HS-5 (cell line): ENCODE measurements around the gene KRT78.
"Not testable (repeated sequence)": the region's sequence is repeated elsewhere in the genome, so short reads cannot be mapped to it uniquely, and the experiment has no call there.

Experiments
- DNase-seq: peaks from one replicate; pipeline ENCODE4 v3.0.0-alpha.2; 2012; ENCODE audit warnings: low read depth

Gene KRT78

GRCh38 chr12:52871291-52872039 lies 22.7 kb upstream of the KRT78 start:
- DNase-seq, result peak; percentile 69

GRCh38 chr12:52870361-52871290 lies 21.8 kb upstream of the KRT78 start:
- no peak for DNase-seq

DNA sequence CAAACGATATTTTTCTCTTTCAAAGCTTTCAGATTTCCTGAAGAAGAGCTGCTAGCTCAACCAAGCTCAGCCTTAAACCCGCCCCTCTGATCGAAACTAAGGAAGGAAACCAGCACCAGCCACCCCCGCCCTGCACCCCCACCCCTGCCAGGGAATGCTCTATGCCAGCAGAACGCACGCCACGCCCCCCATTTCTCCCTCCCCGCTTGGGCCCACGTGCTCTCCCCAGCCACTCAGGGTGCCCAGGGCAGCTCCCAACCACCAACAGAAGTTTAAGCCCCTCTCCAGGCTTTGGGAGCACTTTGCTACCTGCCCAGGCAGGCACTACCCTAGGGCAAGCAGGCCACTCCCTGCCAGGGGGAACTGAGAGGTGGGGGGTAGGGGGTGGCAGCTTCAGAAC lies 18.8 kb upstream of the KRT78 start:
- DNase-seq, result no peak

DNA sequence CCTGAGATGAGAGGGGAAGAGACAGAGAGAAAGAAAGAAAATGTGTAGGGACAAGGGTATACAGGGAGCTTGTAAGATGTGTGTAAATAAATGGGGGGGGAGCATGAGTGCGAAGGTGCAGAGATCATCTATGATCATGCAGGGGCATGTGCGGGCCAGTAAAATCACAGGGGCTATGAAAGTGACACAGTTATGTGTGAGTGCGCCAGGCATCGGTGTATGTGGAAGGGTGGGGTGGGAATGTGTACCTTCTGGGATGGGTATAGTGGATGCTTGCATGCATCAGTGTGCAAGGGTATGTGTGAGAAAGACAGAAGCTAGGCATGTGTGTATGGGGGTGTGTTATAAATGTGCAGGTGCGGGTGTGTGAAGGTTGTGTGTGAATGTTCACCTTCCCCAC lies 18.4 kb upstream of the KRT78 start:
- no peak for DNase-seq

DNA sequence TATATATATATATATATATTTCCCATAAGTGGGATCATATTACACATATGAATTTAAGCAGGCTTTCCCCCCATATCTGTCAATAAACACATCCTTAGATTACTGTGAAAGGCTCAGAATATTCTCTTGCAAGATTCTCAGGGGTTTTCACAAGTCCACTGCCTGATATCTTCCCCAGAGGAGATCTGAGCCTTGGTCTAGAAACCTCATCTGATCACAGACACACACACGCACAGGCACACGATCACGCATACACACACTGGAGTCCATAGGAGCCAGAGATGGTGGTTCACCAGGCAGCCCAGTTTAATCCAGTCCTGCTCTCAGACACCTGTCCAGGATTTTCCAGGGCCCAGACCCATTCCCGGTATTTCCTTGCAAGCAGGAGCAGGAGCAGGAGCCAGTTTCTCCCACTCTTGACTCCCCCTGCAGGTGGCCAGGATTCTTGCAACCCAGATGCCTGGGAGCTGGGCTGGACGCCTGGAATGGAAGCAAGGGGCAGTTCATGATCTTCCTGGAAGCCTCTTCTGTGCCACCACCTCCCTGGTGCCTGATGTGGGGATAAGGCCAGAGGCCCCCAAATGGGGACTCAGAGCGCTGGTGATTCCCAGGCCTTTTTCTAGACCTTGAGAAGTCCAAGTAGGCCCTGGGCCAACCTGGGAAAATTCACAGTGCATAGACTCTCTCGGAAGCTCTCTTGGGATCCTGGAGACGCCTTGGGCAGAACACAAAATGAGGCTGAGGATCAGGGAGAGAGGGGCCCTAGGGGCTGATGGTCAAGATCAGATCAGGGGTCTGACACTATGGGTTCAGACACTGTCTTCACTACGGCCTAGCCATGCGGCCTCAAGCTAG lies 16.5 kb upstream of the KRT78 start:
- no peak for DNase-seq

DNA sequence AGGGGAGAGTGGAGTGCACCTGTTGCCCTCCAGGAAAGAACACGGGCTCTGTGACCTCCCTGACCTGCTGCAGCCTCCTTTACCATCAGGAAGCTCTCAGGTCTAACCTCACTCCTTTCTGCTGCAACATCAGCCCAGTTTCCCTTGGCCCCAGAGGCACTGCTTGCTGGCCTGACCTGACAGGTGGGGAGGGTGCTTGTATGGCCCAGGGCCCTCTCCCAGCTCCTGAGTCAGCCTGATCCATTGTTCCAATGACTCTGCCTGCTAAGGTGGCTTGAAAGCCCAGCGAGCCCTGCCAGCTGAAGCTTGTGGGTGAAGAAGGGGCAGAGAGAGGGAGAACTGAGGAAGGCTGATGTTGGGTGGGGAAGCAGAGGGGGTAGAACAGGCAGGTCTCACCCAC lies 13.2 kb upstream of the KRT78 start:
- no peak for DNase-seq

DNA sequence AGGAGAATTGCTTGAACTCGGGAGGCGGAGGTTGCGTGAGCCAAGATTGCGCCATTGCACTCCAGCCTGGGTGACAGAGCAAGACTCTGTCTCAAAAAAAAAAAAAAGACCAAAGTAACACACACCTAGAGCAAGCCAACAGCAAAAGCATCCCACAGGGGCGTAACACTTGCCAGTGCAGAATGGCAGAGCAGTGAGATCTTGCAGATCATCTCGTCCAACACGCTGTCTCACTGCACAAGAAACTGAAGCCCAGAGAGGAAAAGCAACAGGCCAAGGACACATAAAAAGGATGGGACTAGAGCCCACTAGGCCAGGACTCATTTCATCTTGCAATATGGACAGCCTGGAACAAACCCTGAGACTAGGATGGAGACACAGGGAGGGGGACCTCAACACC lies 12.7 kb upstream of the KRT78 start:
- DNase-seq, result no peak

- DNase-seq, result no peak
Observed at GRCh38 chr12:52860102-52860823, 11.5 kb upstream of the KRT78 start.

- DNase-seq, result no peak
Observed at GRCh38 chr12:52857500-52857899, 8.7 kb upstream of the KRT78 start.

DNA sequence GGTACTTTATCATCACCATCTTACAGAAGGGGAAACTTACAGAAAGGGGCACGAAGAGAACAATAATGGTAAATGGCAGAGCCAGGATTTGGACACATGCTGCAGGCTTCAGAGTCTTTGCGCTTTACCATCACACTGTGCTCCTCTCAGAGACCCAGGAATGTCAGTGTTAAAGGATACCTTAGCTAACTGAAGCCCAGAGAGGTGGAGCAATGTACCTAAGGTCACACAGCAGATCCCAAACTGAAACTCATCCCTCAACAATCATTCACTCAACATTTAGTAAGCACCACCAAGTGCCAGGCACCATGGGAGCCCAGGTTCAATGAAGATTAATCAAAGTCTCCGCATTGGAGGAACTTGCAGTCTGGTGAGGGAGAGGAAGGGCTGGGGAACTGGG lies 8.0 kb upstream of the KRT78 start:
- DNase-seq, result no peak

- not testable (repeated sequence) for DNase-seq
Observed at GRCh38 chr12:52856077-52856476, 7.3 kb upstream of the KRT78 start.

- DNase-seq, result no peak
Observed at GRCh38 chr12:52851787-52852186, 3.0 kb upstream of the KRT78 start.

GRCh38 chr12:52850681-52851080 lies 1.9 kb upstream of the KRT78 start:
- no peak for DNase-seq

DNA sequence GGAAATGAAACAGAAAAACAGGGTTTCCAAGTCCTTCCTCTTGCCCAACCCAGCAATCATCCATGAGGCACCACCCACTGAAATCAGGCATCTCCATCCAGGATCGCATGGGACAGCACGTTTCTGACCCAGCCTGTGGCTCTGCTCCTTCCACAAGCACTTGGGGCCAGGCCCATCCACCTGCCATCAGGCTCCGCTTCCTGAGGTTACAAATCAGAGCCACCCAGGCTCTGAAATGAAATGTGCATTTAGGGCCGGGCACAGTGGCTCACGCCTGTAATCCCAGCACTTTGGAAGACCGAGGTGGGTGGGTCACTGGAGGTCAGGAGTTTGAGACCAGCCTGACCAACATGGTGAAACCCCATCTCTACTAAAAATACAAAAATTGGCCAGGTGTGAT lies 717 bp upstream of the KRT78 start:
- no peak for DNase-seq

- no peak for DNase-seq
Observed at GRCh38 chr12:52847335-52848102, 1.3 kb downstream of the KRT78 start.

GRCh38 chr12:52846356-52846970 lies 2.3 kb downstream of the KRT78 start:
- no peak for DNase-seq

- no peak for DNase-seq
Observed at GRCh38 chr12:52845946-52846345, 2.8 kb downstream of the KRT78 start.

- DNase-seq, result no peak
Observed at GRCh38 chr12:52844386-52844785, 4.4 kb downstream of the KRT78 start.

GRCh38 chr12:52839436-52840105 lies 9.2 kb downstream of the KRT78 start:
- no peak for DNase-seq
